Stimulated activated CD8-positive, alpha-beta memory T cell treated with anti-CD3 and anti-CD28 coated beads, Interleukin-12 subunit alpha, Interleukin-12 subunit beta, amount 100 ng/mL, for 4 hours (primary cell): ENCODE results near the gene HAX1.
"Not testable (repeated sequence)": the region's sequence is repeated elsewhere in the genome, so short reads cannot be mapped to it uniquely, and the experiment has no call there.

ENCODE experiments used
- DNase-seq: peaks from one replicate; pipeline ENCODE4 v3.0.0-alpha.2; 2020; ENCODE audit warnings: low read depth

The HAX1 gene

DNA sequence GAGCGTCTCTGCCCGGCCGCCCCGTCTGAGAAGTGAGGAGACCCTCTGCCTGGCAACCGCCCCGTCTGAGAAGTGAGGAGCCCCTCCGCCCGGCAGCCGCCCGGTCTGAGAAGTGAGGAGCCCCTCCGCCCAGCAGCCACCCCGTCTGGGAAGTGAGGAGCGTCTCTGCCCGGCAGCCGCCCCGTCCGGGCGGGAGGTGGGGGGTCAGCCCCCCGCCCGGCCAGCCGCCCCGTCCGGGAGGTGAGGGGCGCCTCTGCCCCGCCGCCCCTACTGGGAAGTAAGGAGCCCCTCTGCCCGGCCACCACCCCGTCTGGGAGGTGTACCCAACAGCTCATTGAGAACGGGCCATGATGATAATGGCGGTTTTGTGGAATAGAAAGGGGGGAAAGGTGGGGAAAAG, 15.2 kb downstream of the HAX1 start:
- not testable (repeated sequence) for DNase-seq

GRCh38 chr1:154288661-154289060, 16.2 kb downstream of the HAX1 start:
- no peak for DNase-seq

DNA sequence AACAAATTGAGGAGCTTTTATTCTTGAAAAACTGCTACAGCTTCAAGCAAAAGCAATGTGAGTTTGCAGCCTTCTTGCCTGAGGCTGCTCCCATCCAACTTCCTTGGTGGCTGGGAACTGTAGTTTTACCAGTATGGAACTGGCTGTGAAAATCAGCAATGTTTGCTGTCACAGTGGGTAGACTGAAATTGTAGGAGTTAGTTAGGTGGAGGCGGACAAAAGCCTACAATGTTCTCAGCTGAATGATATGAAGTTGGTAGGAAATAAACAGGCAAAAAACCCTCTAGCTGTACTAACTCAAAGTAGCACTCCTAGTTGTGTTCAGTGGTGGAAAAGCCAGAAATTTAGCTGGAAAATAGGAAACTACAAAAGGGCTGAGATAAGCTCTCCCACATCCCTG, 18.5 kb downstream of the HAX1 start:
- DNase-seq: no peak

DNA sequence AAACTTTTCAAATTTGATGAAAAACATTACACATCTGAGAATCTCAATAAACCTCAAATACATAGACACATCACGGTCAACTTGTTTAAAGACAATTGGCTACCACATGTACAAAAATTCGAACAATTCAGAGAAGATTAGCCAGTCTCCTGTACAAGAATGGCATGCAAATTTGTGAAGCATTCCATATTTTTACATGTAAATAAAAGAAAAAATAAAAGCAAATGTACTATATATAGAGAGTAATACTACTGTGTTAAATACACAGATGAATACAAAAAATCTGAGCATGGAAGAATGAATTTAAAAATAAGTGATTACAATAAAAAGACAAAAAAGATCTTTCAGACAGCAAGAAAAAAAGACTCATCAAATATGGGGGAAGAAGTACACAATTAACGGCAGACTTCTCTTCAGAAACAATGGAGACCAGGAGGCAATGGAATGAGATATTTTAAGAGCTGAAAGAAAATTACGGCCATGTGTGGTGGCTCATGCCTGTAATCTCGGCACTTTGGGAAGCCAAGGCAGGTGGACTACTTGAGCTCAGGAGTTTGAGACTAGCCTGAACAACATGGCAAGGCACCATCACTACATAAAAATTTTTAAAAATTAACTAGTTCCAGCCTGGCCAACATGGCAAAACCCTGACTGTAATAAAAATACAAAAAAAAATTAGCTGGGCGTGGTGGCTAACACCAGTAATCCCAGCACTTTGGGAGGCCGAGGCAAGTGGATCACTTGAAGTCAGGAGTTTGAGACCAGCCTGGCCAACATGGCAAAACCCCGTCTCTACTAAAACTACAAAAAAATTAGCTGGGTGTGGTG, 23.2 kb downstream of the HAX1 start:
- DNase-seq: no peak

GRCh38 chr1:154301582-154301981, 29.2 kb downstream of the HAX1 start:
- no peak for DNase-seq

GRCh38 chr1:154304664-154305337, 32.4 kb downstream of the HAX1 start:
- no peak for DNase-seq

- no peak for DNase-seq
These were observed 33.7 kb downstream of the HAX1 start for GRCh38 chr1:154306151-154306550.

DNA sequence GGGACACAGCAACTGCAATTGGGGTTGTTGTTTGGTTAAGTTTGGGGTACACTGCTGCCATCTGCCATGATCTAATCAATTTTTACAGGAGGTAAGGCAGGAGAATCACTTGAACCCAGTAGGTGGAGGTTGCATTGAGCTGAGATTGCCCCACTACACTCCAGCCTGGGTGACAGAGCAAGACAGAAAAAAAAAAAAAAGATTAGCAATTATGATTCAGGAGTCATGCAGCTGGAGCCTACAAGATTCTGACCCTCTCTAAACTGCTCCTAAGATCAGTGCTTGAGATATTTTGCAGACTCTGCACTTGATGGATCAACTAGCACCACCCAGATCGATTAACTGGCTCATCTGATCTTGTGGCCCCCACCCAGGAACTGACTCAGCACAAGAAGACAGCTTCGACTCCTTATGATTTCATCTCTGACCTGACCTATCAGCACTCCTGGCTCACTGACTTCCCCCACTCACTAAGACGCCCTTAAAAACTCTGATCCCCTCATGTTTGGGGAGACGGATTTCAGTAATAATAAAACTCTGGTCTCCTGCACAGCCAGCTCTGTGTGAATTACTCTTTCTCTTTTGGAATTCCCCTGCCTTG, 35.3 kb downstream of the HAX1 start:
- DNase-seq: not testable (repeated sequence)

DNA sequence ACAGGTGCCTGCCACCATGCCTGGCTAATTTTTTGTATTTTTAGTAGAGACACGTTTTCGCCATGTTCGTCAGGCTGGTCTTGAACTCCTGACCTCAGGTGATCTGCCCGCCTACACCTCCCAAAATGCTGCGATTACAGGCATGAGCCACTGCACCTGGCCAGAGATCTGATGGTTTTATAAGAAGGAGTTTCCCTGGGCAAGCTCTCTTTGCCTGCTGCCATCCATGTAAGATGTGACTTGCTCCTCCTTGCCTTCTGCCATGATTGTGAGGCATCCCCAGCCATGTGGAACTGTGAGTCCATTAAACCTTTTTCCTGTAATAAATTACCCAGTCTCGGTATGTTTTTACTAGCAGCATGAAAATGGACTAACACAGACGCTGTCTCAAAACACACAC, 36.7 kb downstream of the HAX1 start:
- DNase-seq: not testable (repeated sequence)

DNA sequence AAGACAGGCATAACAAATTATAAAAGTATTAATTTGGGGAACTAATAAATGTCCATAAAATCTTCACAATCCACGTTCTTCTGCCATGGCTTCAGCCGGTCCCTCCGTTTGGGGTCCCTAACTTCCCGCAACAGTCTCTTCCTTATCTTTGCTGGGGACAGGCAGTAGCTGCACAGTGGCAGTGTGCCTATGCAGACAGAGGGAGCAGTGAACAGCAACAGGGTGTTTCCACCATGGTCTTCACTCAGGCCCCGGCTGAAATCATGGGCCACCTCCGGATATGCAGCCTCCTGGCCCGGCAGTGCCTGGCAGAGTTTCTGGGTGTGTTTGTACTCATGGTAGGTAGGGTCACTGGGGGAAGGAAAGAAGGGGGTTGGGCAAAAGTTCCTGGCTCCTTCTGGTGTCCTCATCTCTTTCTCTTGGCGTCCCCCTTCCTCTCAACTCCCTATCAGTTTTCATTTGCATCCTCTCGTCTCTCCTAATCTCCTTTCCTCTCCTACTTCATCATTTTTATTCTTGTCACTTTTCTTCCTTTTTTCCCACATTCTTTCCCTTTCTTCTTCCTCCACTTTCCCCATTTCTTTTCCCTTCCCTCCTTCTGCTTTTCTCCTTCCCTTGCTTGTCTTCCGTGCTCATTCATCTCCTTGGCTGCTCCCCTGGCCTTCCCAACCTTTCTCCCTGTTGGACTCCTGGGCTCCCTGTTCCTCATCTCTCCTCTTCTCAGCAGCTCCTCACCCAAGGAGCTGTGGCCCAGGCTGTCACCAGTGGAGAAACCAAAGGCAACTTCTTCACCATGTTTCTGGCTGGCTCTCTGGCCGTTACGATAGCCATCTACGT, 40.0 kb downstream of the HAX1 start:
- not testable (repeated sequence) for DNase-seq

DNA sequence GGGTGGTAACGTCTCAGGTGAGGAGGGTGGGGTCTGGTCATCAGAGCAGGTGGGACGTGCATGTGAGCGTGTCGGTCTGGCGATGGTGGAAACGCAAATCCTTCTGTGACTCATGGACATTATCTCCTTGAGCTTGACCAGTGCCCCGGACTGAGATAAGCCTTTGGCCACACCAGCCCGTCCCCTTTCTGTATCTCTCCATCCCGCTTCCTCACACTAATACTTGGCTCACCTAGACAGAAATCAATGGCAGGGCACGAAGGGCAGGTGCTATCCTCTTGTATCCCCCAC, 40.6 kb downstream of the HAX1 start:
- DNase-seq: no peak

DNA sequence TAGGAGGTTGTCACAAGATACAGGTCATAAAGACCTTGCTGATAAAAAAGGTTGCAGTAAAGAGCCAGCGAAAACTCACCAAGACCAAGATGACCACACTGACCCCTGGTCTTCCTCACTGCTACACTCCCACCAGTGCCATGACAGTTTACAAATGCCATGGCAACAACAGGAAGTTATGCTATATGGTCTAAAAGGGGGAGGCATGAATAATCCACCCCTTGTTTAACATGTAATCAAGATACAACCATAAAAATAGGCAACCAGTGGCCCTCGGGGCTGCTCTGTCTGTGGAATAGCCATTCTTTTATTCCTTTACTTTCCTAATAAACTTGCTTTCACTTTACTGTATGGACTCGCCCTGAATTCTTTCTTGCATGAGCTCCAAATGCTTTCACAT, 41.8 kb downstream of the HAX1 start:
- DNase-seq: not testable (repeated sequence)

DNA sequence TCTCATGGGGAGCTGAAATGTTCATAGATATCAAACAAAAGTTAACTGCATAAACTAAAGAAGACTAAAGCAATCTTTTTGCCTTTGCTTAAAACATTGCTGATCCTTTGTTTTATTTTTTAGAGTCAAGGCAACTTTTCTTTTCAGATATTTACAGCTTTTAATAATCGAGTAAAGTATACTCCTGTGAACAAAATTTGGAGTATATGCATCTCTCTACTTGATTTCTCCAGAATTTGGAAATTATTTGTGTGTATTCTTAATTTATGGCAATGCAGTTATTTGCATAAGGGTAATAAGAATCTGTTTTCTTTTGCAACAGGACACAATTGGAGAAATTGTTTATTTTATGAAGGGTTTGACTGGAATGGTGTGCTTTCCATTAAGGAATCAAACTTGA, 44.3 kb downstream of the HAX1 start:
- no peak for DNase-seq

- no peak for DNase-seq
These were observed 46.0 kb downstream of the HAX1 start for GRCh38 chr1:154318386-154318785.

GRCh38 chr1:154320882-154321608, 48.6 kb downstream of the HAX1 start, which contains the start of gene AQP10:
AQP10 (plus strand) TSS chr1:154321093; CDS start chr1:154321156, 63 bp downstream.
- no peak for DNase-seq

DNA sequence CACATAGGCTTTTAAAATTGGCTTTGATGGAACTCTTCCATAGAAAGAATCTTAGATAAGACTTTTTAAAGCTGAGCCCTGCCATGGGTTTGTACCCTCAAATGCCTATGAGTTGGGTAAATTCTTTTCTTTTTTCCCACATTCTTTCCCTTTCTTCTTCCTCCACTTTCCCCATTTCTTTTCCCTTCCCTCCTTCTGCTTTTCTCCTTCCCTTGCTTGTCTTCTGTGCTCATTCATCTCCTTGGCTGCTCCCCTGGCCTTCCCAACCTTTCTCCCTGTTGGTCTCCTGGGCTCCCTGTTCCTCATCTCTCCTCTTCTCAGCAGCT, 49.1 kb downstream of the HAX1 start:
- not testable (repeated sequence) for DNase-seq

- no peak for DNase-seq
These were observed 51.1 kb downstream of the HAX1 start for GRCh38 chr1:154323493-154323892.

DNA sequence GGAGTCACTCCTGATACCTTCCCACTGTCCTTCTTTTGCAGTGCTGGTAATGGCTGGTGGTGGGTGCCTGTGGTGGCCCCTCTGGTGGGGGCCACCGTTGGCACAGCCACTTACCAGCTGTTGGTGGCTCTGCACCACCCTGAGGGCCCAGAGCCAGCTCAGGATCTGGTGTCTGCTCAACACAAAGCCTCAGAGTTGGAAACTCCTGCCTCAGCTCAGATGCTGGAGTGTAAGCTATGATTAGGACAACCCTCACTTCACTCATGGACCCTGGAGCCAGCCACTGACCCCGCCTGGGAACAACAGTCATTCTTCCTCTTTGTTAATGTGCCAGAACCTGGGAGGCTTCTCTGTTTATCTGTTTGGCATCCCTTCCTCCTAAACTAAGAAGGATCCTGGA, 51.8 kb downstream of the HAX1 start:
- DNase-seq: no peak

DNA sequence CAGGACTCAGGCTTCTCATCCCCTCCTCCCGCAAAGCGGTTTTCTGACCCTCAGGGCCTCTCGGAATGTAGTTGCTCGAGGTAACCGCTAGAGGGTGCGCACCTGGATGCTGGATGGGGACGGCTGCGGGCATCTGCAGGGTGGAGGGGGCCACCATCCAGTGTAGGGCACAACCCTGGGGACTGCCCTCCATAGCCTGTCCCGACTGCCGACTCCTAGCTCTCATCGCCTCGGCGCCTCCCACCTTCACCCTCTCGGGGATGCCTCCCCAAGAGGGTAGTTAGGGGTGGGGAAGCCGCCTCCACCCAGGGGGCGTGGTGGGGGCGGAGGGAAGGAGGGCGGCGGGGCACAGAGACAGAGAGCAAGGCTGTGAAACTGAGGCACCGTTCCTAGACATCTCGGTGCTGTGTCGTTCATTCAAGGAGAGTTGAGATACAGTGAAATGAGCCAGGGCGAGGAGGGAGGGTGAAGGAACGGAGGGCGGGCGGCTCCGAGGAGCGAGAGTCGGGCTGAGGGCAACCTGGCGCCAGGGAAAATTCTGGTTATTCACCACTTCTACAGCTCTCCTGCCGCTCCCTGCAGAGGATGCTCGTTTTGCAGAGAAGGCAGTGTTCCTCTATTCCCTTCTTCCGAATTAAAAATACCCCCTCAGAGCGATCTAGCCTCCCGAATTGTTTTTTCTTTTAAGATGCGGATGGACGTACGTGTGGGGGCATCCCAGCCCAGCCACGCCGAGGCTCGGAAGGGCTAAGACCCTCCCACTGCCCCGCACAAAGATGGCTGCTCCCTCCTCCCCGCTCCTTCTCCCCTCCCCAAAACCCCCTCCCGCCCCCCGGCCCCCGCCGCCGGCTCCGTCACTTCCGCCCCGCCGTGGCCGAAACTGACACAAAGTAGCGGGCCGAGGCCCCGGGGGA, 52.5 kb downstream of the HAX1 start, which contains the start of gene ATP8B2:
Gene ATP8B2 (plus strand): TSS at position 857 of the 914 bp plus-strand sequence. CDS start 2,617 bp downstream, outside the sequence.
- peak; percentile 65 for DNase-seq
